ENCODE data around the gene THAP11. TPM values are rescaled to one million over a fixed set of nuclear protein-coding genes. Genes with fewer than 3 reads are reported as not detected.

Gene THAP11
- total RNA-seq, 1 donor from 2014 or later: 85.4 TPM

DNA sequence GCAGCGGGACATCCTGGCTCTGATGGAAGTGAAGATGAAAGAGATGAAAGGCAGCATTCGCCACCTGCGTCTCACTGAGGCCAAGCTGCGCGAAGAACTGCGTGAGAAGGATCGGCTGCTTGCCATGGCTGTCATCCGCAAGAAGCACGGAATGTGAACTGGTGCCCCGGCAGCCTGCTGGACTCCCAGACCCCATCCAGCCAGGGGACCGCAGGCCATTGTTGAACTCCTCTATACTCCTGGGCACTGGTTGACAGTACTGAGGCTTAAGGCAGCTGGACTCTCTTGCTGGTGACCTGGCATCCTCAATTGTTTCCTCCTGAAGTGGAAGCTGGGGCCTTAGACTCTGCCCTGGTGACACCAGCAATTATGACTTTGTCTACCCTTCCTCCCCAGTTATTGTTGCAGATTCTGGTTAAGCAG, 1.2 kb downstream of the THAP11 start:
- H3K27ac ChIP-seq: peak overlapping the region; percentile 98 to 100

DNA sequence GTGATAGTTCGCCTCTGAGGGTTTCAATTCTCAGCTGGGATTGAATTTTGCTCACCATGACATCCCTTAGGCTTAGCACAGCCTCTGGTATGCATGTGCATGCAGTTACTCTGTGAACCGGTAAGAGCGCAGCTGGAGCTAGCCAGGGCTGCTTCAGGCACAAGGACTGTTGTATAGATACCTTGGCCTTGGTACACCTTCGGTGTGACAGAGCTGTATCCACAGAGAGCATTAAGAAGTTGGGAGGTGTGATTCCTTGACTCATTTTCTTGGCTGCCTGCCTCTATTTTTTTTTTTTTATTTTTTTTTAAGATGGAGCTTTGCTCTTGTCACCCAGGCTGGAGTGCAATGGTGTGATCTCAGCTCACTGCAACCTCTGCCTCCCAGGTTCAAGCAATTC, 2.4 kb downstream of the THAP11 start:
- TF ChIP-seq, protein P1, sequence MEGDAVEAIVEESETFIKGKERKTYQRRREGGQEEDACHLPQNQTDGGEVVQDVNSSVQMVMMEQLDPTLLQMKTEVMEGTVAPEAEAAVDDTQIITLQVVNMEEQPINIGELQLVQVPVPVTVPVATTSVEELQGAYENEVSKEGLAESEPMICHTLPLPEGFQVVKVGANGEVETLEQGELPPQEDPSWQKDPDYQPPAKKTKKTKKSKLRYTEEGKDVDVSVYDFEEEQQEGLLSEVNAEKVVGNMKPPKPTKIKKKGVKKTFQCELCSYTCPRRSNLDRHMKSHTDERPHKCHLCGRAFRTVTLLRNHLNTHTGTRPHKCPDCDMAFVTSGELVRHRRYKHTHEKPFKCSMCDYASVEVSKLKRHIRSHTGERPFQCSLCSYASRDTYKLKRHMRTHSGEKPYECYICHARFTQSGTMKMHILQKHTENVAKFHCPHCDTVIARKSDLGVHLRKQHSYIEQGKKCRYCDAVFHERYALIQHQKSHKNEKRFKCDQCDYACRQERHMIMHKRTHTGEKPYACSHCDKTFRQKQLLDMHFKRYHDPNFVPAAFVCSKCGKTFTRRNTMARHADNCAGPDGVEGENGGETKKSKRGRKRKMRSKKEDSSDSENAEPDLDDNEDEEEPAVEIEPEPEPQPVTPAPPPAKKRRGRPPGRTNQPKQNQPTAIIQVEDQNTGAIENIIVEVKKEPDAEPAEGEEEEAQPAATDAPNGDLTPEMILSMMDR (IDR thresholded peaks at IDR 0.05): peak in 1 of 3 experiments; percentile 23
- Histone ChIP-seq H3K4me1 (peaks cover 42 to 45% of the 10 kb centered on the region in 2 donors), H3K36me3 (no peaks in the 10 kb centered on the region), H3K9me3 (no peaks in the 10 kb centered on the region), H3K27me3 (no peaks in the 10 kb centered on the region), H3K4me3 (peak overlapping the region in 1 of 2 donors; percentile 96), H3K27ac (peak overlapping the region; percentile 92 to 98)
- DNase-seq (ENCODE audit: low spot score in 2 of 2): no peak
- intact Hi-C loops (cut with DNase I): loop anchor here (10.0 kb wide), 2 partner anchors 600 to 1490 kb away; partner anchors contain the start of genes COG8, FHOD1, NIP7 and PDF

More for the DNA sequence above, 1.2 kb downstream of the THAP11 start:
- intact Hi-C loops (cut with DNase I): loop anchor here (2.0 to 10.0 kb wide), 3 partner anchors 91 to 1491 kb away; partner anchors contain the start of genes COG8, FHOD1, NIP7 and PDF
- Histone ChIP-seq H3K9me3 (no peaks in the 10 kb centered on the region), H3K36me3 (no peaks in the 10 kb centered on the region), H3K27me3 (no peaks in the 10 kb centered on the region), H3K4me3 (peak overlapping the region; percentile 86 to 96), H3K4me1 (peaks cover 38 to 39% of the 10 kb centered on the region in 2 donors)
- TF ChIP-seq, protein P1 (IDR thresholded peaks at IDR 0.05): no peak
- no peak for DNase-seq (ENCODE audit: low spot score in 2 of 2)

DNA sequence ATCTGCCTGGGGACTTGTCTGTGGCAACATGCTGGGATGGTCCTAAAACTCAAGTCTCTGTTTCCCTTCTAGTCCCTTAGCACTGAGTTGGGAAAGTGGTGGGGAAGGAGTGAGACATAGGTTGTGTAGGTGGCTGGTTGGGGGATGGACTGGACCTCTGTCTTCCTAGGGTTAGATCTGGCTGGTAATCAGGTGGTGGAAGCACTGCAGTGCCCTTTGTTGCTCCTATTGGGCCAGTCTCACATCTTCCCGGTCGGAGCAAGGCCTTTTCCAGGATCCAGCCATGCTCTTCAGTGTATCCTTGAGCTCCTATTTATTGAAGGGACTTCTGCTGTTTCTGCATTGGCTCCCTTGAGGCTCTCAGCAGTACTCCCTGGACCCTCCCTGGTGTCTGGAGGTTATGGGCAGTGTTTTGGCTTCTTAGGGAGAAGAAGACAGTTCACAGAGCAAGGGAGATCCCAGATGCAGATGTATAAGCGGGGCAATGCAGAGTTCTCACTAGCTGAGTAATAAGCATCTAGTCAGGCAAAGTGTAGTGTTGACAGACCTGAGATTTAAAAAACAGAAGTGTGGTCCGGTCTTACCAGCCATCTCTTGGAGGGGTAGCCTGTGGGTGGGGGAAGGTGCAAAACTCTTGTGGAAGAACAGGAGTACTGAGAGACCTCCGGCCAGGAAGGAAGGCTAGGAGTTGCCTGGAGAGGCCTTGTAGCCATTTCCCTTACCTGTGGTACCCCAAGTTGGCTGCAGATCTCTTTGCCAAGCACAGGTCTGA, 3.4 kb downstream of the THAP11 start:
- Histone ChIP-seq H3K36me3 (no peaks in the 10 kb centered on the region), H3K4me3 (peak overlapping the region; percentile 96 to 97), H3K27me3 (no peaks in the 10 kb centered on the region), H3K27ac (peak overlapping the region; percentile 92 to 98), H3K4me1 (peaks cover 42 to 45% of the 10 kb centered on the region in 2 donors), H3K9me3 (no peaks in the 10 kb centered on the region)
- no peak for DNase-seq (ENCODE audit: low spot score in 2 of 2)
- intact Hi-C loops (cut with DNase I): loop anchor here (2.0 to 10.0 kb wide), 5 partner anchors 17 to 1489 kb away; partner anchors contain the start of genes COG8, FHOD1, NIP7 and PDF
- TF ChIP-seq, protein P1 (IDR thresholded peaks at IDR 0.05): no peak

- Histone ChIP-seq H3K4me3 (peak overlapping the region; percentile 96 to 97), H3K4me1 (peaks cover 42 to 45% of the 10 kb centered on the region in 2 donors), H3K27ac (peak overlapping the region; percentile 92 to 98), H3K27me3 (no peaks in the 10 kb centered on the region), H3K36me3 (no peaks in the 10 kb centered on the region), H3K9me3 (no peaks in the 10 kb centered on the region)
- intact Hi-C loops (cut with DNase I): loop anchor here (2.0 to 10.0 kb wide), 5 partner anchors 17 to 1489 kb away; partner anchors contain the start of genes COG8, FHOD1, NIP7 and PDF
- TF ChIP-seq, protein P1 (IDR thresholded peaks at IDR 0.05): no peak
- DNase-seq (ENCODE audit: low spot score in 2 of 2): no peak
Measured at GRCh38 chr16:67846063-67846319, 3.9 kb downstream of the THAP11 start.

- Histone ChIP-seq H3K4me1 (peaks cover 42% of the 10 kb centered on the region in 2 donors), H3K27me3 (no peaks in the 10 kb centered on the region), H3K27ac (peak within 1 kb of the TSS; percentile 92 to 98), H3K36me3 (no peaks in the 10 kb centered on the region), H3K9me3 (no peaks in the 10 kb centered on the region), H3K4me3 (peak within 1 kb of the TSS; percentile 96 to 97)
- intact Hi-C loops (cut with DNase I): loop anchor here (1.0 to 10.0 kb wide), 6 partner anchors 16 to 1488 kb away; partner anchors contain the start of genes COG8, EDC4, FHOD1 and NIP7
- DNase-seq (ENCODE audit: low spot score in 2 of 2): peak; percentile 79 to 97
- TF ChIP-seq, protein P1 (IDR thresholded peaks at IDR 0.05): no peak
Measured at GRCh38 chr16:67846320-67847063, 4.4 kb downstream of the THAP11 start, which contains the start of gene NUTF2. Gene NUTF2 (plus strand): TSS chr16:67846933. CDS start chr16:67865131, 18,198 bp downstream.
